Right forelimb (tissue), 1 donor: Measurements from ENCODE around the gene LRRC7.
"Not testable (repeated sequence)": the region's sequence is repeated elsewhere in the genome, so short reads cannot be mapped to it uniquely, and the experiment has no call there.

Experiments
- DNase-seq: peaks from one replicate; pipeline ENCODE4 v3.0.0-alpha.2; 2018

Gene LRRC7

GRCh38 chr1:69787151-69787550, 219.4 kb downstream of the LRRC7 start:
- DNase-seq, result no peak

- no peak for DNase-seq
Measured at GRCh38 chr1:69791311-69791710, 223.6 kb downstream of the LRRC7 start.

- no peak for DNase-seq
Measured at GRCh38 chr1:69794831-69795230, 227.1 kb downstream of the LRRC7 start.

GRCh38 chr1:69814926-69815325, 247.2 kb downstream of the LRRC7 start:
- DNase-seq, result no peak

- DNase-seq, result peak; percentile 59
Measured at GRCh38 chr1:69824932-69825331, 257.2 kb downstream of the LRRC7 start.

GRCh38 chr1:69827732-69828131, 260.0 kb downstream of the LRRC7 start:
- DNase-seq, result no peak

- DNase-seq, result no peak
Measured at GRCh38 chr1:69833536-69833935, 265.8 kb downstream of the LRRC7 start.

- DNase-seq, result no peak
Measured at GRCh38 chr1:69834336-69834735, 266.6 kb downstream of the LRRC7 start.

GRCh38 chr1:69835955-69836354, 268.2 kb downstream of the LRRC7 start:
- DNase-seq, result no peak

- DNase-seq, result no peak
Measured at GRCh38 chr1:69836971-69837636, 269.4 kb downstream of the LRRC7 start.

GRCh38 chr1:69842326-69842725, 274.6 kb downstream of the LRRC7 start:
- no peak for DNase-seq

- no peak for DNase-seq
Measured at GRCh38 chr1:69845655-69846054, 277.9 kb downstream of the LRRC7 start.

- no peak for DNase-seq
Measured at GRCh38 chr1:69846267-69846666, 278.5 kb downstream of the LRRC7 start.

GRCh38 chr1:69847670-69848069, 279.9 kb downstream of the LRRC7 start:
- no peak for DNase-seq

GRCh38 chr1:69852151-69852550, 284.4 kb downstream of the LRRC7 start:
- DNase-seq, result no peak

GRCh38 chr1:69852706-69853105, 285.0 kb downstream of the LRRC7 start:
- DNase-seq, result no peak

- no peak for DNase-seq
Measured at GRCh38 chr1:69858534-69858933, 290.8 kb downstream of the LRRC7 start.

- no peak for DNase-seq
Measured at GRCh38 chr1:69861641-69862040, 293.9 kb downstream of the LRRC7 start.

- DNase-seq, result no peak
Measured at GRCh38 chr1:69862906-69863305, 295.2 kb downstream of the LRRC7 start.

- DNase-seq, result no peak
Measured at GRCh38 chr1:69863704-69864103, 296.0 kb downstream of the LRRC7 start.

GRCh38 chr1:69871412-69871811, 303.7 kb downstream of the LRRC7 start:
- DNase-seq, result no peak

GRCh38 chr1:69878338-69878737, 310.6 kb downstream of the LRRC7 start:
- DNase-seq, result no peak

GRCh38 chr1:69888016-69888415, 320.3 kb downstream of the LRRC7 start:
- not testable (repeated sequence) for DNase-seq

GRCh38 chr1:69888657-69889056, 320.9 kb downstream of the LRRC7 start:
- DNase-seq, result no peak

- DNase-seq, result no peak
Measured at GRCh38 chr1:69898403-69898947, 330.8 kb downstream of the LRRC7 start.
